H9 (cell line): Measurements from ENCODE around the gene MBNL1. TPM values are rescaled to one million over a fixed set of nuclear protein-coding genes. Genes with fewer than 3 reads are reported as not detected.

Experiments used
- DNase-seq: peaks from one replicate; pipeline ENCODE4 v3.0.0-alpha.2; 2017
- H2AFZ ChIP-seq: one replicate; pipeline ENCODE4 v1.6.1; 2013; ENCODE audit warnings: mild to moderate bottlenecking, low read length, control low read depth, moderate library complexity
- H2AK5ac ChIP-seq: 2 replicates; pipeline ENCODE4 v1.6.1; 2013; ENCODE audit warnings: low read length, control low read depth, mixed read lengths; ENCODE audit not compliant: insufficient read length
- H2BK120ac ChIP-seq: one replicate; pipeline ENCODE4 v1.6.1; 2013; ENCODE audit warnings: low read depth, mild to moderate bottlenecking, low read length, control low read depth, inconsistent platforms; ENCODE audit not compliant: poor library complexity, severe bottlenecking
- H2BK12ac ChIP-seq: 2 replicates; pipeline ENCODE4 v1.6.1; 2013; ENCODE audit warnings: low read length, control low read depth, mixed read lengths, low read depth; ENCODE audit not compliant: insufficient read length
- H2BK15ac ChIP-seq: 2 replicates; pipeline ENCODE4 v1.6.1; 2013; ENCODE audit warnings: low read depth, low read length, control low read depth
- H2BK20ac ChIP-seq: one replicate; pipeline ENCODE4 v1.6.1; 2013; ENCODE audit warnings: low read depth, mild to moderate bottlenecking, low read length, control low read depth, inconsistent platforms; ENCODE audit not compliant: poor library complexity, severe bottlenecking
- H2BK5ac ChIP-seq: 2 replicates; pipeline ENCODE4 v1.6.1; 2013; ENCODE audit warnings: low read length, control low read depth, mixed read lengths; ENCODE audit not compliant: insufficient read length
- H3K14ac ChIP-seq: 2 replicates; pipeline ENCODE4 v1.6.1; 2013; ENCODE audit warnings: low read length, control low read depth; ENCODE audit not compliant: insufficient read depth
- H3K18ac ChIP-seq: 2 replicates; pipeline ENCODE4 v1.6.1; 2013; ENCODE audit warnings: low read depth, mild to moderate bottlenecking, mixed read lengths, low read length, control low read depth; ENCODE audit not compliant: insufficient read length
- H3K23ac ChIP-seq: 2 replicates; pipeline ENCODE4 v1.6.1; 2013; ENCODE audit warnings: low read length, control low read depth, mixed read lengths, low read depth; ENCODE audit not compliant: insufficient read length
- H3K23me2 ChIP-seq: 2 replicates; pipeline ENCODE4 v1.6.1; 2013; ENCODE audit warnings: low read depth, mild to moderate bottlenecking, mixed read lengths, low read length, control low read depth; ENCODE audit not compliant: insufficient read length, poor library complexity, severe bottlenecking
- H3K27ac ChIP-seq: 2 replicates; pipeline ENCODE4 v1.5.1; 2013; ENCODE audit warnings: low read length, control low read depth, mixed read lengths, low read depth; ENCODE audit not compliant: insufficient read length
- H3K27me3 ChIP-seq: 2 replicates; pipeline ENCODE4 v1.6.1; 2013; ENCODE audit warnings: low read length, control low read depth, inconsistent platforms; ENCODE audit not compliant: insufficient read depth
- H3K4ac ChIP-seq: 2 replicates; pipeline ENCODE4 v1.6.1; 2013; ENCODE audit warnings: low read depth, mild to moderate bottlenecking, control low read depth, inconsistent platforms, low read length, moderate library complexity
- H3K4me1 ChIP-seq: 2 replicates; pipeline ENCODE4 v1.6.1; 2013; ENCODE audit warnings: low read length, control low read depth, inconsistent platforms; ENCODE audit not compliant: insufficient read depth
- H3K4me2 ChIP-seq: 2 replicates; pipeline ENCODE4 v1.6.1; 2013; ENCODE audit warnings: low read length, control low read depth, mixed read lengths; ENCODE audit not compliant: insufficient read length, insufficient read depth
- H3K56ac ChIP-seq: 2 replicates; pipeline ENCODE4 v1.6.1; 2013; ENCODE audit warnings: low read depth, mild to moderate bottlenecking, mixed read lengths, low read length, control low read depth; ENCODE audit not compliant: insufficient read length
- H3K79me1 ChIP-seq: 2 replicates; pipeline ENCODE4 v1.6.1; 2013; ENCODE audit warnings: low read depth, mild to moderate bottlenecking, moderate library complexity, low read length, control low read depth, inconsistent platforms; ENCODE audit not compliant: insufficient read depth, poor library complexity, severe bottlenecking
- H3K79me2 ChIP-seq: 2 replicates; pipeline ENCODE4 v1.6.1; 2013; ENCODE audit warnings: low read length, control low read depth, inconsistent platforms; ENCODE audit not compliant: insufficient read depth
- H3K9ac ChIP-seq: 2 replicates; pipeline ENCODE4 v1.6.1; 2013; ENCODE audit warnings: low read length, control low read depth, mixed read lengths; ENCODE audit not compliant: insufficient read length; ENCODE audit errors: extremely low read depth
- H3K9me3 ChIP-seq: one replicate; pipeline ENCODE4 v1.6.1; 2013; ENCODE audit warnings: low read depth, low read length, inconsistent platforms; ENCODE audit not compliant: control insufficient read depth
- H3T11ph ChIP-seq: one replicate; pipeline ENCODE4 v1.6.1; 2013; ENCODE audit warnings: mild to moderate bottlenecking, low read length, control low read depth, inconsistent platforms
- H4K20me1 ChIP-seq: one replicate; pipeline ENCODE4 v1.6.1; 2013; ENCODE audit not compliant: control insufficient read depth, insufficient read length, insufficient read depth
- H4K5ac ChIP-seq: 2 replicates; pipeline ENCODE4 v1.6.1; 2013; ENCODE audit warnings: low read depth, mild to moderate bottlenecking, mixed read lengths, low read length, control low read depth; ENCODE audit not compliant: insufficient read length
- H4K8ac ChIP-seq: replicated peaks from 2 replicates; pipeline ENCODE4 v1.6.1; 2013; ENCODE audit warnings: low read length, control low read depth, mixed read lengths, low read depth; ENCODE audit not compliant: insufficient read length
- H4K91ac ChIP-seq: 2 replicates; pipeline ENCODE4 v1.6.1; 2013; ENCODE audit warnings: low read depth, mild to moderate bottlenecking, moderate library complexity, mixed read lengths, low read length, control low read depth; ENCODE audit not compliant: insufficient read length
- H3K27ac Mint-ChIP-seq, 3 experiments: 2 replicates in 2 of 3; 3 replicates in 1 of 3; pipeline ENCODE4 v1.8.0; 2020 to 2021; ENCODE audit warnings: mixed read lengths in 3 of 3, mild to moderate bottlenecking in 1 of 3, moderate library complexity in 1 of 3
- H3K27me3 Mint-ChIP-seq: 2 replicates; pipeline ENCODE4 v1.8.0; 2021; ENCODE audit warnings: low read depth, mild to moderate bottlenecking, moderate library complexity, mixed read lengths
- H3K36me3 Mint-ChIP-seq, 3 experiments: 2 replicates in 2 of 3; 3 replicates in 1 of 3; pipeline ENCODE4 v1.8.0; 2020 to 2021; ENCODE audit warnings: low read depth in 3 of 3, mixed read lengths in 3 of 3; ENCODE audit not compliant: insufficient read depth in 1 of 3
- H3K4me1 Mint-ChIP-seq, 2 experiments: 2 replicates each; pipeline ENCODE4 v1.8.0; 2020; ENCODE audit warnings: mixed read lengths in 2 of 2
- H3K4me3 Mint-ChIP-seq, 2 experiments: 2 replicates in 1 of 2; 3 replicates in 1 of 2; pipeline ENCODE4 v1.8.0; 2020 to 2021; ENCODE audit warnings: mild to moderate bottlenecking in 2 of 2, mixed read lengths in 2 of 2, moderate library complexity in 1 of 2
- H3K9me3 Mint-ChIP-seq, 2 experiments: 2 replicates in 1 of 2; 3 replicates in 1 of 2; pipeline ENCODE4 v1.8.0; 2020; ENCODE audit warnings: mild to moderate bottlenecking in 2 of 2, mixed read lengths in 2 of 2, moderate library complexity in 1 of 2
- CTCF ChIP-seq: fragments of 200-600 bp; sonication (generic); conservative IDR thresholded peaks from 3 replicates; pipeline ENCODE4 v1.8.0; 2021; ENCODE audit warnings: antibody characterized with exemption, mild to moderate bottlenecking
- WGBS: extraction: QIAGEN DNeasy Blood & Tissue Kit; methylation state at CpG from one replicate; pipeline ENCODE4 v1.1.7; 2013; ENCODE audit warnings: missing lambda C conversion rate, low lambda C conversion rate, mixed read lengths; ENCODE audit not compliant: insufficient read length; ENCODE audit errors: extremely low coverage; 5-methylcytosine and 5-hydroxymethylcytosine counted together
- total RNA-seq: library from RNA; stranded (reverse); gene quantifications from 2 replicates; pipeline ENCODE4 v1.2.1, GENCODE V29; 2021

Gene MBNL1
- total RNA-seq, 1 experiment from 2014 or later, result 14.9 TPM

- no peaks in the 10 kb centered on the region for H3K9me3 ChIP-seq
- WGBS, result no CpG with 5 or more reads among the region's 2 CpGs
- Mint-ChIP-seq H3K27me3 (no peaks in the 10 kb centered on the region), H3K9me3 (no peaks in the 10 kb centered on the region), H3K36me3 (no peaks in the 10 kb centered on the region), H3K27ac (0 out of 7 replicates have a peak overlapping the region, but pooled peaks of 1 of the 3 experiments have one; percentile 12), H3K4me3 (no peak overlapping the region), H3K4me1 (peaks cover 16 to 19% of the 10 kb centered on the region in 2 experiments)
- H3K4me2 ChIP-seq, result no peak overlapping the region
- no peak overlapping the region for H3K14ac ChIP-seq
- no peak overlapping the region for H3T11ph ChIP-seq
- no peaks in the 10 kb centered on the region for H3K23me2 ChIP-seq
- no peak overlapping the region for H2BK15ac ChIP-seq
- H2BK5ac ChIP-seq, result no peak overlapping the region
- no peak overlapping the region for H2BK20ac ChIP-seq
- H3K79me1 ChIP-seq, result no peaks in the 10 kb centered on the region
- no peak overlapping the region for H3K4ac ChIP-seq
- H2BK120ac ChIP-seq, result no peak overlapping the region
- no peak overlapping the region for H3K56ac ChIP-seq
- no peak for DNase-seq
- H4K8ac ChIP-seq, result no peak overlapping the region
- H4K91ac ChIP-seq, result no peak overlapping the region
- H4K5ac ChIP-seq, result no peak overlapping the region
- H3K79me2 ChIP-seq, result peaks cover 5% of the 10 kb centered on the region; the same call in 1 of the 2 replicates
- no peak overlapping the region for H2BK12ac ChIP-seq
- no peaks in the 10 kb centered on the region for H4K20me1 ChIP-seq
- no peaks in the 10 kb centered on the region for H3K27me3 ChIP-seq
- H3K18ac ChIP-seq, result no peak overlapping the region
- H3K9ac ChIP-seq, result no peak overlapping the region
- TF ChIP-seq CTCF, result no peak
- H3K4me1 ChIP-seq, result no peaks in the 10 kb centered on the region
- H2AK5ac ChIP-seq, result no peak overlapping the region
- H2AFZ ChIP-seq, result no peak overlapping the region
- H3K23ac ChIP-seq, result no peak overlapping the region
- H3K27ac ChIP-seq, result no peak overlapping the region
Observed at GRCh38 chr3:152360302-152360701, 91.6 kb downstream of the MBNL1 start.
